Ovary (tissue), 3 donors: ENCODE measurements around the gene SLC7A5.
"Not testable (repeated sequence)": the region's sequence is repeated elsewhere in the genome, so short reads cannot be mapped to it uniquely, and the experiment has no call there.

Experiments
- EP300 ChIP-seq: sonication (generic); formaldehyde crosslinking; IDR thresholded peaks from one replicate; pipeline ENCODE4 v1.6.1; 2017; ENCODE audit warnings: antibody characterized with exemption
- POLR2A ChIP-seq: fragments of 450-650 bp; IDR thresholded peaks from one replicate; pipeline ENCODE4 v1.6.1; 2017; ENCODE audit warnings: antibody characterized with exemption, mild to moderate bottlenecking, moderate library complexity
- TF ChIP-seq, protein P1 (sequence below), 3 donors: fragments of 450-650 bp in 2 of 3; fragments of 200-600 bp in 1 of 3; IDR thresholded peaks; one replicate each; pipeline versions ENCODE4 v1.5.1 to v1.8.0; 2016 to 2022; ENCODE audit warnings: antibody characterized with exemption in 3 of 3, mild to moderate bottlenecking in 1 of 3
- donor health status: DM: no; HTN: no; CAD: no.

DNA sequence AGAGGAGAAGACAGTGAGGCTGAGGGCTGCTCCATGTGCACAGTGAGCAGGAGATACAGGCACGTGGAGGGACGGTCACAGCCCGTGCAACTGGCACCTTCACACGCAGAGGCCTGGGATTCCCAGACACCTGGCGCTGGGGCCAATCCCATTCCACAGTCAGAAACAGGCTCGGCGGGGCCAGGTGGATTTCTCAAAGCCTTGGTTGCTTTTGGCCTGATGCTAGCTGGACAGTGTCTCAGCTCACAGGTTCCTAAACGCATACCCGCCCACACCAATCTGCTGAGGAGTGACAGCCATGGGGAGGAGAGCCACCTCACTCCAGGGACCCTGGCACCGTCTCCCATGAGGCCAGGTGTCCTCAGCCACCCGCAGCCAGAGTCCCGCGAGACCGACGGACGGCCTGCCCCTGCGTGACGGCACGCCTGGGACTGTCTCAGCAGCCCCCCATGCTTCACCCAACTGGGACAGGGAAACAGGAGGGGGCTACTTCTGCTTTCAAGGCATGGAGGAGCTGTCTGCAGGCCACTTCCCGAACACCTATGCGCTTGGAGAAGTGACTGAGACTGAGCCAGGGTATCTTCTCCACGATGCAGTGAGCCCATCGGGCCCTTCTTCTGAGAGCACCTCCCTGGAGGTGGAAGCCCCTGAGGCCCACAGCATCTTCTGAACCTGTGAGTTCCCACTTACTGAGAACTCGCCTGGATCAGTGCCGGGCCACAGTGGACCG, 6.5 kb downstream of the SLC7A5 start:
- TF ChIP-seq, protein P1, sequence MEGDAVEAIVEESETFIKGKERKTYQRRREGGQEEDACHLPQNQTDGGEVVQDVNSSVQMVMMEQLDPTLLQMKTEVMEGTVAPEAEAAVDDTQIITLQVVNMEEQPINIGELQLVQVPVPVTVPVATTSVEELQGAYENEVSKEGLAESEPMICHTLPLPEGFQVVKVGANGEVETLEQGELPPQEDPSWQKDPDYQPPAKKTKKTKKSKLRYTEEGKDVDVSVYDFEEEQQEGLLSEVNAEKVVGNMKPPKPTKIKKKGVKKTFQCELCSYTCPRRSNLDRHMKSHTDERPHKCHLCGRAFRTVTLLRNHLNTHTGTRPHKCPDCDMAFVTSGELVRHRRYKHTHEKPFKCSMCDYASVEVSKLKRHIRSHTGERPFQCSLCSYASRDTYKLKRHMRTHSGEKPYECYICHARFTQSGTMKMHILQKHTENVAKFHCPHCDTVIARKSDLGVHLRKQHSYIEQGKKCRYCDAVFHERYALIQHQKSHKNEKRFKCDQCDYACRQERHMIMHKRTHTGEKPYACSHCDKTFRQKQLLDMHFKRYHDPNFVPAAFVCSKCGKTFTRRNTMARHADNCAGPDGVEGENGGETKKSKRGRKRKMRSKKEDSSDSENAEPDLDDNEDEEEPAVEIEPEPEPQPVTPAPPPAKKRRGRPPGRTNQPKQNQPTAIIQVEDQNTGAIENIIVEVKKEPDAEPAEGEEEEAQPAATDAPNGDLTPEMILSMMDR (IDR thresholded peaks at IDR 0.05) = not testable (repeated sequence)
- TF ChIP-seq POLR2A, EP300: not testable (repeated sequence)
